H9 (cell line): ENCODE data around the gene SORCS2. TPM values are rescaled to one million over a fixed set of nuclear protein-coding genes. Genes with fewer than 3 reads are reported as not detected.

Experiments used
- DNase-seq: peaks from one replicate; pipeline ENCODE4 v3.0.0-alpha.2; 2017
- H2AFZ ChIP-seq: one replicate; pipeline ENCODE4 v1.6.1; 2013; ENCODE audit warnings: mild to moderate bottlenecking, low read length, control low read depth, moderate library complexity
- H2AK5ac ChIP-seq: 2 replicates; pipeline ENCODE4 v1.6.1; 2013; ENCODE audit warnings: low read length, control low read depth, mixed read lengths; ENCODE audit not compliant: insufficient read length
- H2BK120ac ChIP-seq: one replicate; pipeline ENCODE4 v1.6.1; 2013; ENCODE audit warnings: low read depth, mild to moderate bottlenecking, low read length, control low read depth, inconsistent platforms; ENCODE audit not compliant: poor library complexity, severe bottlenecking
- H2BK12ac ChIP-seq: 2 replicates; pipeline ENCODE4 v1.6.1; 2013; ENCODE audit warnings: low read length, control low read depth, mixed read lengths, low read depth; ENCODE audit not compliant: insufficient read length
- H2BK15ac ChIP-seq: 2 replicates; pipeline ENCODE4 v1.6.1; 2013; ENCODE audit warnings: low read depth, low read length, control low read depth
- H2BK20ac ChIP-seq: one replicate; pipeline ENCODE4 v1.6.1; 2013; ENCODE audit warnings: low read depth, mild to moderate bottlenecking, low read length, control low read depth, inconsistent platforms; ENCODE audit not compliant: poor library complexity, severe bottlenecking
- H2BK5ac ChIP-seq: 2 replicates; pipeline ENCODE4 v1.6.1; 2013; ENCODE audit warnings: low read length, control low read depth, mixed read lengths; ENCODE audit not compliant: insufficient read length
- H3K14ac ChIP-seq: 2 replicates; pipeline ENCODE4 v1.6.1; 2013; ENCODE audit warnings: low read length, control low read depth; ENCODE audit not compliant: insufficient read depth
- H3K18ac ChIP-seq: 2 replicates; pipeline ENCODE4 v1.6.1; 2013; ENCODE audit warnings: low read depth, mild to moderate bottlenecking, mixed read lengths, low read length, control low read depth; ENCODE audit not compliant: insufficient read length
- H3K23ac ChIP-seq: 2 replicates; pipeline ENCODE4 v1.6.1; 2013; ENCODE audit warnings: low read length, control low read depth, mixed read lengths, low read depth; ENCODE audit not compliant: insufficient read length
- H3K23me2 ChIP-seq: 2 replicates; pipeline ENCODE4 v1.6.1; 2013; ENCODE audit warnings: low read depth, mild to moderate bottlenecking, mixed read lengths, low read length, control low read depth; ENCODE audit not compliant: insufficient read length, poor library complexity, severe bottlenecking
- H3K27ac ChIP-seq: 2 replicates; pipeline ENCODE4 v1.5.1; 2013; ENCODE audit warnings: low read length, control low read depth, mixed read lengths, low read depth; ENCODE audit not compliant: insufficient read length
- H3K27me3 ChIP-seq: 2 replicates; pipeline ENCODE4 v1.6.1; 2013; ENCODE audit warnings: low read length, control low read depth, inconsistent platforms; ENCODE audit not compliant: insufficient read depth
- H3K4ac ChIP-seq: 2 replicates; pipeline ENCODE4 v1.6.1; 2013; ENCODE audit warnings: low read depth, mild to moderate bottlenecking, control low read depth, inconsistent platforms, low read length, moderate library complexity
- H3K4me1 ChIP-seq: 2 replicates; pipeline ENCODE4 v1.6.1; 2013; ENCODE audit warnings: low read length, control low read depth, inconsistent platforms; ENCODE audit not compliant: insufficient read depth
- H3K4me2 ChIP-seq: 2 replicates; pipeline ENCODE4 v1.6.1; 2013; ENCODE audit warnings: low read length, control low read depth, mixed read lengths; ENCODE audit not compliant: insufficient read length, insufficient read depth
- H3K56ac ChIP-seq: 2 replicates; pipeline ENCODE4 v1.6.1; 2013; ENCODE audit warnings: low read depth, mild to moderate bottlenecking, mixed read lengths, low read length, control low read depth; ENCODE audit not compliant: insufficient read length
- H3K79me1 ChIP-seq: 2 replicates; pipeline ENCODE4 v1.6.1; 2013; ENCODE audit warnings: low read depth, mild to moderate bottlenecking, moderate library complexity, low read length, control low read depth, inconsistent platforms; ENCODE audit not compliant: insufficient read depth, poor library complexity, severe bottlenecking
- H3K79me2 ChIP-seq: 2 replicates; pipeline ENCODE4 v1.6.1; 2013; ENCODE audit warnings: low read length, control low read depth, inconsistent platforms; ENCODE audit not compliant: insufficient read depth
- H3K9ac ChIP-seq: 2 replicates; pipeline ENCODE4 v1.6.1; 2013; ENCODE audit warnings: low read length, control low read depth, mixed read lengths; ENCODE audit not compliant: insufficient read length; ENCODE audit errors: extremely low read depth
- H3K9me3 ChIP-seq: one replicate; pipeline ENCODE4 v1.6.1; 2013; ENCODE audit warnings: low read depth, low read length, inconsistent platforms; ENCODE audit not compliant: control insufficient read depth
- H3T11ph ChIP-seq: one replicate; pipeline ENCODE4 v1.6.1; 2013; ENCODE audit warnings: mild to moderate bottlenecking, low read length, control low read depth, inconsistent platforms
- H4K20me1 ChIP-seq: one replicate; pipeline ENCODE4 v1.6.1; 2013; ENCODE audit not compliant: control insufficient read depth, insufficient read length, insufficient read depth
- H4K5ac ChIP-seq: 2 replicates; pipeline ENCODE4 v1.6.1; 2013; ENCODE audit warnings: low read depth, mild to moderate bottlenecking, mixed read lengths, low read length, control low read depth; ENCODE audit not compliant: insufficient read length
- H4K8ac ChIP-seq: replicated peaks from 2 replicates; pipeline ENCODE4 v1.6.1; 2013; ENCODE audit warnings: low read length, control low read depth, mixed read lengths, low read depth; ENCODE audit not compliant: insufficient read length
- H4K91ac ChIP-seq: 2 replicates; pipeline ENCODE4 v1.6.1; 2013; ENCODE audit warnings: low read depth, mild to moderate bottlenecking, moderate library complexity, mixed read lengths, low read length, control low read depth; ENCODE audit not compliant: insufficient read length
- H3K27ac Mint-ChIP-seq, 3 experiments: 2 replicates in 2 of 3; 3 replicates in 1 of 3; pipeline ENCODE4 v1.8.0; 2020 to 2021; ENCODE audit warnings: mixed read lengths in 3 of 3, mild to moderate bottlenecking in 1 of 3, moderate library complexity in 1 of 3
- H3K27me3 Mint-ChIP-seq: 2 replicates; pipeline ENCODE4 v1.8.0; 2021; ENCODE audit warnings: low read depth, mild to moderate bottlenecking, moderate library complexity, mixed read lengths
- H3K36me3 Mint-ChIP-seq, 3 experiments: 2 replicates in 2 of 3; 3 replicates in 1 of 3; pipeline ENCODE4 v1.8.0; 2020 to 2021; ENCODE audit warnings: low read depth in 3 of 3, mixed read lengths in 3 of 3; ENCODE audit not compliant: insufficient read depth in 1 of 3
- H3K4me1 Mint-ChIP-seq, 2 experiments: 2 replicates each; pipeline ENCODE4 v1.8.0; 2020; ENCODE audit warnings: mixed read lengths in 2 of 2
- H3K4me3 Mint-ChIP-seq, 2 experiments: 2 replicates in 1 of 2; 3 replicates in 1 of 2; pipeline ENCODE4 v1.8.0; 2020 to 2021; ENCODE audit warnings: mild to moderate bottlenecking in 2 of 2, mixed read lengths in 2 of 2, moderate library complexity in 1 of 2
- H3K9me3 Mint-ChIP-seq, 2 experiments: 2 replicates in 1 of 2; 3 replicates in 1 of 2; pipeline ENCODE4 v1.8.0; 2020; ENCODE audit warnings: mild to moderate bottlenecking in 2 of 2, mixed read lengths in 2 of 2, moderate library complexity in 1 of 2
- CTCF ChIP-seq: fragments of 200-600 bp; sonication (generic); conservative IDR thresholded peaks from 3 replicates; pipeline ENCODE4 v1.8.0; 2021; ENCODE audit warnings: antibody characterized with exemption, mild to moderate bottlenecking
- WGBS: extraction: QIAGEN DNeasy Blood & Tissue Kit; methylation state at CpG from one replicate; pipeline ENCODE4 v1.1.7; 2013; ENCODE audit warnings: missing lambda C conversion rate, low lambda C conversion rate, mixed read lengths; ENCODE audit not compliant: insufficient read length; ENCODE audit errors: extremely low coverage; 5-methylcytosine and 5-hydroxymethylcytosine counted together
- total RNA-seq: library from RNA; stranded (reverse); gene quantifications from 2 replicates; pipeline ENCODE4 v1.2.1, GENCODE V29; 2021

The SORCS2 gene
- total RNA-seq, 1 experiment from 2014 or later, result 0.57 TPM

- H4K5ac ChIP-seq, result no peak overlapping the region
- H3K9me3 ChIP-seq, result no peaks in the 10 kb centered on the region
- no peak overlapping the region for H3K27ac ChIP-seq
- H3K23me2 ChIP-seq, result no peaks in the 10 kb centered on the region
- no CpG with 5 or more reads among the region's 8 CpGs for WGBS
- H3K79me2 ChIP-seq, result no peaks in the 10 kb centered on the region
- no peak overlapping the region for H3K56ac ChIP-seq
- no peaks in the 10 kb centered on the region for H3K9me3 Mint-ChIP-seq
- H3K79me1 ChIP-seq, result no peaks in the 10 kb centered on the region
- H3T11ph ChIP-seq, result no peak overlapping the region
- H3K9ac ChIP-seq, result no peak overlapping the region
- no peaks in the 10 kb centered on the region for H3K27me3 ChIP-seq
- peaks cover 29 to 37% of the 10 kb centered on the region in 2 experiments for H3K4me1 Mint-ChIP-seq
- no peak overlapping the region; the same call in 1 of the 2 replicates for H3K14ac ChIP-seq
- no peak overlapping the region for H2BK15ac ChIP-seq
- H3K4me1 ChIP-seq, result peaks cover 3% of the 10 kb centered on the region
- no peak for DNase-seq
- H3K4me3 Mint-ChIP-seq, result no peak overlapping the region
- H3K4ac ChIP-seq, result no peak overlapping the region
- H3K18ac ChIP-seq, result no peak overlapping the region
- H2BK12ac ChIP-seq, result no peak overlapping the region
- no peak overlapping the region for H4K91ac ChIP-seq
- peaks cover 10% of the 10 kb centered on the region for H3K27me3 Mint-ChIP-seq
- H2AK5ac ChIP-seq, result no peak overlapping the region
- no peak overlapping the region for H2AFZ ChIP-seq
- H2BK20ac ChIP-seq, result no peak overlapping the region
- no peak for TF ChIP-seq CTCF
- H3K23ac ChIP-seq, result no peak overlapping the region
- no peak overlapping the region for H2BK120ac ChIP-seq
- H3K27ac Mint-ChIP-seq, result peak overlapping the region in 2 of 3 experiments; percentile 22 to 28; a peak in 1 of 7 replicates
- no peak overlapping the region for H3K4me2 ChIP-seq
- H2BK5ac ChIP-seq, result no peak overlapping the region
- no peak overlapping the region for H4K8ac ChIP-seq
- H4K20me1 ChIP-seq, result no peaks in the 10 kb centered on the region
- H3K36me3 Mint-ChIP-seq, result no peaks in the 10 kb centered on the region
Measured at GRCh38 chr4:7590899-7591298, 398.6 kb downstream of the SORCS2 start.
